Stimulated activated naive CD4-positive, alpha-beta T cell treated with Interleukin-2 at 50 U/mL for 16 hours (primary cell): ENCODE data around the gene SRMS.
A peak's percentile ranks its signal among the peaks of the same experiment; 100 is the strongest.
"Not testable (repeated sequence)": the region's sequence is repeated elsewhere in the genome, so short reads cannot be mapped to it uniquely, and the experiment has no call there.

Experiments used
- DNase-seq: peaks from one replicate; lab custom pipeline; 2025; lab: John Stamatoyannopoulos, UW

The SRMS gene

GRCh38 chr20:63578224-63579016, 30.9 kb upstream of the SRMS start:
- DNase-seq, result no peak

- DNase-seq, result no peak
Observed at GRCh38 chr20:63577317-63577894, 29.9 kb upstream of the SRMS start.

GRCh38 chr20:63576311-63576710, 28.8 kb upstream of the SRMS start:
- DNase-seq, result no peak

GRCh38 chr20:63574829-63575743, 27.5 kb upstream of the SRMS start:
- no peak for DNase-seq

GRCh38 chr20:63574156-63574828, 26.7 kb upstream of the SRMS start, which contains the start of gene HELZ2:
Gene HELZ2 (minus strand): TSS chr20:63574239. CDS start chr20:63572385, 1,854 bp downstream.
- DNase-seq, result peak; percentile 73

- no peak for DNase-seq
Observed at GRCh38 chr20:63573647-63574131, 26.1 kb upstream of the SRMS start.

GRCh38 chr20:63572788-63573646, 25.5 kb upstream of the SRMS start:
- DNase-seq, result no peak

- no peak for DNase-seq
Observed at GRCh38 chr20:63572071-63572787, 24.7 kb upstream of the SRMS start.

GRCh38 chr20:63571087-63571478, 23.5 kb upstream of the SRMS start:
- not testable (repeated sequence) for DNase-seq

- DNase-seq, result no peak
Observed at GRCh38 chr20:63570281-63571086, 22.9 kb upstream of the SRMS start.

GRCh38 chr20:63568986-63569949, 21.7 kb upstream of the SRMS start:
- DNase-seq, result no peak

- DNase-seq, result no peak
Observed at GRCh38 chr20:63568170-63568981, 20.8 kb upstream of the SRMS start.

GRCh38 chr20:63567386-63568169, 20.0 kb upstream of the SRMS start:
- peak; percentile 40 for DNase-seq

GRCh38 chr20:63567136-63567385, 19.5 kb upstream of the SRMS start:
- DNase-seq, result no peak

GRCh38 chr20:63566395-63567135, 19.0 kb upstream of the SRMS start:
- no peak for DNase-seq
